K562 (cell line): ENCODE data around the gene MAPKAPK2. TPM values are rescaled to one million over a fixed set of nuclear protein-coding genes. Genes with fewer than 3 reads are reported as not detected.

Source experiments
- ETV1 ChIP-seq: fragments of 450-650 bp; conservative IDR thresholded peaks from 2 replicates; pipeline ENCODE4 v1.6.1; 2016; ENCODE audit warnings: missing genetic modification characterization, control low read depth, low read depth, missing compliant biosample characterization
- HBP1 ChIP-seq: fragments of 450-650 bp; formaldehyde crosslinking; IDR thresholded peaks from 2 replicates; pipeline ENCODE4 v1.4.0; 2022; ENCODE audit warnings: missing genetic modification characterization
- NCOA2 ChIP-seq, 2 experiments: fragments of 450-650 bp; IDR thresholded peaks; 2 replicates each; pipeline ENCODE4 v1.6.1; 2018; ENCODE audit warnings: mild to moderate bottlenecking in 2 of 2, moderate library complexity in 1 of 2; ENCODE audit not compliant: partially characterized antibody in 2 of 2
- NR2F6 ChIP-seq: fragments of 450-650 bp; formaldehyde crosslinking; IDR thresholded peaks from 2 replicates; pipeline ENCODE4 v1.4.0; 2020; ENCODE audit warnings: mild to moderate bottlenecking
- RREB1 ChIP-seq: fragments of 250-450 bp; sonication (Bioruptor Pico); IDR thresholded peaks from 2 replicates; pipeline ENCODE4 v1.4.0; 2020
- polyA plus RNA-seq, 8 experiments: library from polyadenylated mRNA; depleted of rRNA in 4 of 8; stranded (reverse) in 5 of 8; unstranded in 3 of 8; fragments of >200 nt; fragmentation: Nextera tagmentation in 2 of 8; fragmentation: Illumina TruSeq in 1 of 8; extraction: Ambion mirVana in 2 of 8; extraction: Trizol in 1 of 8; gene quantifications; 2 replicates each; pipeline versions ENCODE4 v1.2.1 to v1.2.3, GENCODE V29; 2011 to 2014; ENCODE audit warnings: inconsistent platforms in 1 of 8, missing spikeins in 1 of 8
- total RNA-seq, 7 experiments: library from RNA; depleted of rRNA in 6 of 7; stranded (reverse); fragments of >200 nt in 6 of 7; fragmentation: Illumina TruSeq in 2 of 7; extraction: Trizol in 2 of 7; gene quantifications; 2 replicates each; pipeline versions ENCODE4 v1.2.1 to v1.2.3, GENCODE V29; 2011 to 2021; ENCODE audit warnings: low replicate concordance in 1 of 7

MAPKAPK2 gene
- total and polyA plus RNA-seq, 9 of the 15 experiments (the other 6 are each of a cell fraction or from before 2014, with no cell fraction given): 0.63 to 94.2 (median 52.1) TPM

GRCh38 chr1:206716159-206716869 is 31.6 kb downstream of the MAPKAPK2 start (continued):
- no peak for TF ChIP-seq RREB1 (CRISPR knock-in tag)
- TF ChIP-seq NCOA2 (IDR thresholded peaks at IDR 0.05; ENCODE audit: partially characterized antibody in 2 of 2): no peak
- no peak for TF ChIP-seq NR2F6
- 0 out of 2 replicates have a peak, but pooled peaks have one; percentile 14 for TF ChIP-seq ETV1 (tag)
- TF ChIP-seq HBP1 (CRISPR knock-in tag): peak; percentile 20; the same call in 1 of the 2 replicates
